ENCODE data around the gene MAPK11. TPM values are rescaled to one million over a fixed set of nuclear protein-coding genes. Genes with fewer than 3 reads are reported as not detected.

MAPK11 gene
- total RNA-seq, 1 donor from 2014 or later, result 11.3 TPM

- ChIA-PET CTCF (no interaction called here), POLR2A (no interaction called here)
- H3K36me3 Mint-ChIP-seq (ENCODE audit: low read depth), result no peaks in the 10 kb centered on the region
- H3K4me3 Mint-ChIP-seq, result peak overlapping the region; percentile 32
- DNase-seq, result no peak
- intact Hi-C loops (cut with micrococcal nuclease), result no loop called here
- TF ChIP-seq, protein P1, sequence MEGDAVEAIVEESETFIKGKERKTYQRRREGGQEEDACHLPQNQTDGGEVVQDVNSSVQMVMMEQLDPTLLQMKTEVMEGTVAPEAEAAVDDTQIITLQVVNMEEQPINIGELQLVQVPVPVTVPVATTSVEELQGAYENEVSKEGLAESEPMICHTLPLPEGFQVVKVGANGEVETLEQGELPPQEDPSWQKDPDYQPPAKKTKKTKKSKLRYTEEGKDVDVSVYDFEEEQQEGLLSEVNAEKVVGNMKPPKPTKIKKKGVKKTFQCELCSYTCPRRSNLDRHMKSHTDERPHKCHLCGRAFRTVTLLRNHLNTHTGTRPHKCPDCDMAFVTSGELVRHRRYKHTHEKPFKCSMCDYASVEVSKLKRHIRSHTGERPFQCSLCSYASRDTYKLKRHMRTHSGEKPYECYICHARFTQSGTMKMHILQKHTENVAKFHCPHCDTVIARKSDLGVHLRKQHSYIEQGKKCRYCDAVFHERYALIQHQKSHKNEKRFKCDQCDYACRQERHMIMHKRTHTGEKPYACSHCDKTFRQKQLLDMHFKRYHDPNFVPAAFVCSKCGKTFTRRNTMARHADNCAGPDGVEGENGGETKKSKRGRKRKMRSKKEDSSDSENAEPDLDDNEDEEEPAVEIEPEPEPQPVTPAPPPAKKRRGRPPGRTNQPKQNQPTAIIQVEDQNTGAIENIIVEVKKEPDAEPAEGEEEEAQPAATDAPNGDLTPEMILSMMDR (IDR thresholded peaks at IDR 0.05), result no peak
- peak; percentile 47 for ATAC-seq (ENCODE audit: low read depth)
- H3K9me3 Mint-ChIP-seq, result no peaks in the 10 kb centered on the region
- peaks cover 56% of the 10 kb centered on the region for H3K4me1 Mint-ChIP-seq
- peaks cover 2% of the 10 kb centered on the region for H3K27me3 Mint-ChIP-seq
- no peak overlapping the region for H3K27ac Mint-ChIP-seq
These were observed 29.0 kb upstream of the MAPK11 start for GRCh38 chr22:50298937-50299784.

GRCh38 chr22:50298266-50298637 is 28.1 kb upstream of the MAPK11 start:
- peaks cover 55% of the 10 kb centered on the region for H3K4me1 Mint-ChIP-seq
- POLR2A ChIA-PET, result no interaction called here
- H3K27ac Mint-ChIP-seq, result no peak overlapping the region
- TF ChIP-seq, protein P1 (IDR thresholded peaks at IDR 0.05), result no peak
- CTCF ChIA-PET, result no interaction called here
- H3K4me3 Mint-ChIP-seq, result no peak overlapping the region
- no peaks in the 10 kb centered on the region for H3K36me3 Mint-ChIP-seq (ENCODE audit: low read depth)
- ATAC-seq (ENCODE audit: low read depth), result no peak
- intact Hi-C loops (cut with micrococcal nuclease), result no loop called here
- no peaks in the 10 kb centered on the region for H3K9me3 Mint-ChIP-seq
- peaks cover 2% of the 10 kb centered on the region for H3K27me3 Mint-ChIP-seq
- no peak for DNase-seq

DNA sequence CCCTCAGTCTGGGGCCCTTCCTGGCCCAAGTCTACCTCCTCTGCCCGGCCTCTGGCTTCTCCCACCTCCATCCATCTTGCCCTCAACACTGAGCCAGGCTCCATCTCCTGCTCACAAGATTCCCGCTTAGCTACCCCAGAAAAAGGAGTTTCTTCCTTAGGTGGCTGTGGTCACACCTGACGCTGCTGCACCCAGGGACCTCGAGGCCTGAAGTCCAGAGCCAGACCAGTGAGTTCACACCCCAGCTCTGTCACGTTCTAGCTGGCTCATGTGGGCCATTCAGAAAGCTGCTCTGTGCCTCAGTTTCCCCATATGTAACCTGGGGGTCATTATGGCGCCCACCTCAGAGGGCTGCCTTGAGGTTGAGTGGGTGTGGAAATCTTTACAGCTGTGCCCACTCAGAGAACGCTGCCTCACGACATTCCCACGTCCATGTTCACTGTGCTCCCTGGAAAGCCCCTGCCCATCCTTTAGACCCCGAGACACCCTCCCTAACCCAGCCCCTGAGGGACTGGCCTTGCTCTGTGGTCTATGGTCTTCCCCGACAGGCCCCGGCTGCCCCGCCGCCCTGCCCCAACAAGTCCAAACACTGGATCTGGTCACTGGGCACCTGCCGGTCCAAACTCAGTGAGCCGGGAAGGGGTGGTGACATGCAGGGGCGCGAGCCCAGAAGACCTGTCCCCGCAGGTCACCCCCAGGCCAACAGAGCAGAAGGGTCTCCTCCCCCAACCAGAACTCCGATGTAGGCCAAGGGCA is 27.5 kb upstream of the MAPK11 start:
- no peak for ATAC-seq (ENCODE audit: low read depth)
- Mint-ChIP-seq H3K4me3 (no peak overlapping the region), H3K27ac (no peak overlapping the region), H3K36me3 (ENCODE audit: low read depth) (no peaks in the 10 kb centered on the region), H3K27me3 (peaks cover 4% of the 10 kb centered on the region), H3K4me1 (peaks cover 53% of the 10 kb centered on the region), H3K9me3 (no peaks in the 10 kb centered on the region)
- ChIA-PET POLR2A (no interaction called here), CTCF (no interaction called here)
- intact Hi-C loops (cut with micrococcal nuclease), result no loop called here
- no peak for DNase-seq
- TF ChIP-seq, protein P1 (IDR thresholded peaks at IDR 0.05), result no peak

- TF ChIP-seq, protein P1 (IDR thresholded peaks at IDR 0.05), result no peak
- no peak for DNase-seq
- Mint-ChIP-seq H3K9me3 (no peaks in the 10 kb centered on the region), H3K4me1 (peaks cover 54% of the 10 kb centered on the region), H3K27me3 (peaks cover 8% of the 10 kb centered on the region), H3K4me3 (no peak overlapping the region), H3K27ac (no peak overlapping the region), H3K36me3 (ENCODE audit: low read depth) (no peaks in the 10 kb centered on the region)
- intact Hi-C loops (cut with micrococcal nuclease), result no loop called here
- CTCF ChIA-PET, result no interaction called here
- ATAC-seq (ENCODE audit: low read depth), result no peak
- POLR2A ChIA-PET, result interaction anchor here (0.6 to 6.5 kb wide), 5 partner anchors 9 to 362 kb away, joined by 3 to 74 read pairs (median 5); partner anchors contain the start of gene PLXNB2
These were observed 26.7 kb upstream of the MAPK11 start for GRCh38 chr22:50296658-50297490.

Measured in activated B cell treated with CpG ODN at 0.5 μM for 24 hours (primary cell).